Neural progenitor cell (in vitro differentiated cells): ENCODE measurements around the gene HES7. TPM values are rescaled to one million over a fixed set of nuclear protein-coding genes. Genes with fewer than 3 reads are reported as not detected.
A peak's percentile ranks its signal among the peaks of the same experiment; 100 is the strongest.

ENCODE experiments used
- DNase-seq: peaks from one replicate; pipeline ENCODE4 v3.0.0-alpha.2; 2016; ENCODE audit warnings: low spot score
- H2AFZ ChIP-seq: fragments of 200-600 bp; sonication (generic); replicated peaks from 2 replicates; pipeline ENCODE4 v1.6.1; 2016; ENCODE audit warnings: antibody characterized with exemption
- H3F3A ChIP-seq: fragments of 200-600 bp; sonication (generic); 2 replicates; pipeline ENCODE4 v1.6.1; 2016; ENCODE audit warnings: antibody characterized with exemption, low read depth
- H3K27ac ChIP-seq: fragments of 200-600 bp; sonication (generic); 2 replicates; pipeline ENCODE4 v1.5.1; 2016; ENCODE audit warnings: mild to moderate bottlenecking
- H3K27me3 ChIP-seq: fragments of 200-600 bp; sonication (generic); 2 replicates; pipeline ENCODE4 v1.6.1; 2016; ENCODE audit warnings: mild to moderate bottlenecking, moderate library complexity
- H3K36me3 ChIP-seq: fragments of 200-600 bp; sonication (generic); 2 replicates; pipeline ENCODE4 v1.5.1; 2016
- H3K4me1 ChIP-seq: fragments of 200-600 bp; sonication (generic); 2 replicates; pipeline ENCODE4 v1.6.1; 2016; ENCODE audit warnings: mixed run types
- H3K4me2 ChIP-seq: fragments of 200-600 bp; sonication (generic); 2 replicates; pipeline ENCODE4 v1.6.1; 2016
- H3K4me3 ChIP-seq: fragments of 200-600 bp; sonication (generic); 2 replicates; pipeline ENCODE4 v1.5.1; 2016
- H3K79me2 ChIP-seq: fragments of 200-600 bp; sonication (generic); 2 replicates; pipeline ENCODE4 v1.6.1; 2016; ENCODE audit warnings: low read depth
- H3K9ac ChIP-seq: fragments of 200-600 bp; sonication (generic); 2 replicates; pipeline ENCODE4 v1.6.1; 2016
- H3K9me3 ChIP-seq: fragments of 200-600 bp; sonication (generic); 2 replicates; pipeline ENCODE4 v1.5.1; 2016; ENCODE audit warnings: low read depth
- H4K20me1 ChIP-seq: fragments of 200-600 bp; sonication (generic); 2 replicates; pipeline ENCODE4 v1.6.1; 2016; ENCODE audit warnings: low read depth
- H3K27ac Mint-ChIP-seq: 3 replicates; pipeline ENCODE4 v1.8.0; 2021; ENCODE audit warnings: mixed read lengths
- H3K27me3 Mint-ChIP-seq: 2 replicates; pipeline ENCODE4 v1.8.0; 2022; ENCODE audit warnings: low read depth, mild to moderate bottlenecking, inconsistent platforms, moderate library complexity, mixed read lengths; ENCODE audit not compliant: insufficient read depth
- H3K36me3 Mint-ChIP-seq: 3 replicates; pipeline ENCODE4 v1.8.0; 2021; ENCODE audit warnings: mixed read lengths
- H3K4me1 Mint-ChIP-seq: 3 replicates; pipeline ENCODE4 v1.8.0; 2021; ENCODE audit warnings: mixed read lengths
- H3K4me3 Mint-ChIP-seq: 3 replicates; pipeline ENCODE4 v1.8.0; 2021; ENCODE audit warnings: mild to moderate bottlenecking, moderate library complexity, mixed read lengths
- H3K9me3 Mint-ChIP-seq: 3 replicates; pipeline ENCODE4 v1.8.0; 2020; ENCODE audit warnings: mixed read lengths
- CTCF ChIP-seq: fragments of 200-600 bp; sonication (generic); IDR thresholded peaks from 2 replicates; pipeline ENCODE4 v1.5.1; 2017; ENCODE audit warnings: antibody characterized with exemption, mild to moderate bottlenecking
- EZH2 ChIP-seq: fragments of 200-600 bp; sonication (generic); IDR thresholded peaks from 2 replicates; pipeline ENCODE4 v1.6.1; 2017; ENCODE audit warnings: antibody characterized with exemption, mild to moderate bottlenecking, moderate library complexity
- EZH2phosphoT487 ChIP-seq: fragments of 200-600 bp; sonication (generic); IDR thresholded peaks from 2 replicates; pipeline ENCODE4 v1.6.1; 2017; ENCODE audit warnings: antibody characterized with exemption
- total RNA-seq: library from RNA; depleted of rRNA; stranded (reverse); fragments of >200 nt; gene quantifications from 2 replicates; pipeline ENCODE4 v1.2.3, GENCODE V29; 2015; ENCODE audit warnings: low replicate concordance

The HES7 gene
- total RNA-seq, 1 donor from 2014 or later, result not detected

- peak overlapping the region; percentile 91 for H3K4me3 Mint-ChIP-seq
- H3K36me3 ChIP-seq, result no peaks in the 10 kb centered on the region
- no peaks in the 10 kb centered on the region for H3K9me3 ChIP-seq
- H3K36me3 Mint-ChIP-seq, result peaks cover 7% of the 10 kb centered on the region
- no peak overlapping the region for H3K27ac Mint-ChIP-seq
- peak overlapping the region; percentile 75 for H3K4me3 ChIP-seq
- no peaks in the 10 kb centered on the region for H3K79me2 ChIP-seq
- peaks cover 85% of the 10 kb centered on the region for H3K27me3 Mint-ChIP-seq
- peaks cover 14% of the 10 kb centered on the region for H3K4me1 ChIP-seq
- DNase-seq, result peak; percentile 57
- no peak overlapping the region for H3K9ac ChIP-seq
- H3F3A ChIP-seq, result peaks cover 83% of the 10 kb centered on the region
- no peak overlapping the region for H3K27ac ChIP-seq
- H2AFZ ChIP-seq, result peak overlapping the region; percentile 71
- peaks cover 64% of the 10 kb centered on the region for H3K27me3 ChIP-seq
- TF ChIP-seq CTCF (no peak), EZH2phosphoT487 (no peak), EZH2 (no peak)
- peak overlapping the region; percentile 90 for H3K4me2 ChIP-seq
- H3K9me3 Mint-ChIP-seq, result peaks cover 24% of the 10 kb centered on the region
- peaks cover 54% of the 10 kb centered on the region for H3K4me1 Mint-ChIP-seq
- peaks cover 28% of the 10 kb centered on the region for H4K20me1 ChIP-seq
Measured at GRCh38 chr17:8122422-8122923, 1.4 kb downstream of the HES7 start.

GRCh38 chr17:8121681-8122421 lies 2.1 kb downstream of the HES7 start:
- H3K27me3 Mint-ChIP-seq, result peaks cover 83% of the 10 kb centered on the region
- H3K9ac ChIP-seq, result no peak overlapping the region
- peaks cover 64% of the 10 kb centered on the region for H3K27me3 ChIP-seq

GRCh38 chr17:8121407-8121680 lies 2.6 kb downstream of the HES7 start:
- no peaks in the 10 kb centered on the region for H3K36me3 ChIP-seq
- H3K27ac Mint-ChIP-seq, result no peak overlapping the region
- peaks cover 22% of the 10 kb centered on the region for H4K20me1 ChIP-seq
- peaks cover 11% of the 10 kb centered on the region for H3K4me1 ChIP-seq
- no peak overlapping the region for H2AFZ ChIP-seq
- peak overlapping the region; percentile 90 for H3K4me2 ChIP-seq
- H3K79me2 ChIP-seq, result no peaks in the 10 kb centered on the region
- peaks cover 7% of the 10 kb centered on the region for H3K36me3 Mint-ChIP-seq
- peaks cover 48% of the 10 kb centered on the region for H3K4me1 Mint-ChIP-seq
- peaks cover 72% of the 10 kb centered on the region for H3F3A ChIP-seq
- H3K9me3 Mint-ChIP-seq, result peaks cover 24% of the 10 kb centered on the region
- H3K4me3 ChIP-seq, result peak overlapping the region; percentile 75
- no peak overlapping the region for H3K9ac ChIP-seq
- peaks cover 64% of the 10 kb centered on the region for H3K27me3 ChIP-seq
- peak overlapping the region; percentile 91 for H3K4me3 Mint-ChIP-seq
- TF ChIP-seq EZH2phosphoT487 (no peak), CTCF (no peak), EZH2 (no peak)
- no peak for DNase-seq
- H3K9me3 ChIP-seq, result no peaks in the 10 kb centered on the region
- H3K27me3 Mint-ChIP-seq, result peaks cover 85% of the 10 kb centered on the region
- H3K27ac ChIP-seq, result no peak overlapping the region

More at GRCh38 chr17:8121681-8122421, 2.1 kb downstream of the HES7 start:
- Mint-ChIP-seq H3K36me3 (peaks cover 7% of the 10 kb centered on the region), H3K9me3 (peaks cover 24% of the 10 kb centered on the region), H3K4me1 (peaks cover 51% of the 10 kb centered on the region), H3K27ac (no peak overlapping the region), H3K4me3 (peak overlapping the region; percentile 91)
- H3K4me1 ChIP-seq, result peaks cover 11% of the 10 kb centered on the region
- H3K4me2 ChIP-seq, result peak overlapping the region; percentile 90
- no peaks in the 10 kb centered on the region for H3K79me2 ChIP-seq
- H3K36me3 ChIP-seq, result no peaks in the 10 kb centered on the region
- DNase-seq, result peak; percentile 96
- H3K4me3 ChIP-seq, result peak overlapping the region; percentile 75
- peak overlapping the region; percentile 71 for H2AFZ ChIP-seq
- H3K9me3 ChIP-seq, result no peaks in the 10 kb centered on the region
- TF ChIP-seq EZH2phosphoT487 (no peak), CTCF (peak; percentile 75), EZH2 (no peak)
- H3F3A ChIP-seq, result peaks cover 77% of the 10 kb centered on the region
- peaks cover 24% of the 10 kb centered on the region for H4K20me1 ChIP-seq
- H3K27ac ChIP-seq, result no peak overlapping the region
